Glutamatergic neuron (in vitro differentiated cells): ENCODE measurements around the gene MAPK6. TPM values are rescaled to one million over a fixed set of nuclear protein-coding genes. Genes with fewer than 3 reads are reported as not detected.

Experiments
- DNase-seq: peaks from one replicate; pipeline ENCODE4 v3.0.0; 2022
- H3K27ac Mint-ChIP-seq: one replicate; pipeline ENCODE4 v1.8.0; 2020; ENCODE audit warnings: mild to moderate bottlenecking, mixed read lengths, inconsistent platforms; ENCODE audit not compliant: unreplicated experiment
- H3K27me3 Mint-ChIP-seq: one replicate; pipeline ENCODE4 v1.8.0; 2020; ENCODE audit warnings: mild to moderate bottlenecking, moderate library complexity, mixed read lengths, inconsistent platforms; ENCODE audit not compliant: unreplicated experiment
- H3K36me3 Mint-ChIP-seq: one replicate; pipeline ENCODE4 v1.8.0; 2020; ENCODE audit warnings: mild to moderate bottlenecking, mixed read lengths, inconsistent platforms; ENCODE audit not compliant: unreplicated experiment
- H3K4me1 Mint-ChIP-seq: one replicate; pipeline ENCODE4 v1.8.0; 2020; ENCODE audit warnings: mild to moderate bottlenecking, low read depth, mixed read lengths, inconsistent platforms; ENCODE audit not compliant: unreplicated experiment
- H3K4me3 Mint-ChIP-seq: one replicate; pipeline ENCODE4 v1.8.0; 2020; ENCODE audit warnings: mild to moderate bottlenecking, mixed read lengths, inconsistent platforms; ENCODE audit not compliant: unreplicated experiment
- H3K9me3 Mint-ChIP-seq: one replicate; pipeline ENCODE4 v1.8.0; 2020; ENCODE audit warnings: mild to moderate bottlenecking, moderate library complexity, mixed read lengths, inconsistent platforms; ENCODE audit not compliant: unreplicated experiment
- CTCF ChIP-seq: fragments of 200-600 bp; sonication (generic); IDR thresholded peaks from one replicate; pipeline ENCODE4 v1.5.0; 2021; ENCODE audit not compliant: partially characterized antibody, unreplicated experiment
- total RNA-seq: library from RNA; stranded (reverse); fragmentation: NEBNext Ultra II Directional; extraction: Animal tissue kit (Norgen Biotek cat#: 25700); gene quantifications from one replicate; pipeline ENCODE4 v1.2.1, GENCODE V29; 2021; ENCODE audit not compliant: unreplicated experiment

MAPK6 gene
- total RNA-seq, 1 donor from 2014 or later = 109 TPM

- H3K27me3 Mint-ChIP-seq = peaks cover 5% of the 10 kb centered on the region
- H3K9me3 Mint-ChIP-seq = peaks cover 6% of the 10 kb centered on the region
- no peak for TF ChIP-seq CTCF
- H3K27ac Mint-ChIP-seq = no peak overlapping the region
- H3K4me3 Mint-ChIP-seq = no peak overlapping the region
- peaks cover 6% of the 10 kb centered on the region for H3K4me1 Mint-ChIP-seq
- DNase-seq = no peak
- H3K36me3 Mint-ChIP-seq = no peaks in the 10 kb centered on the region
Observed at GRCh38 chr15:52109559-52110451, 90.8 kb downstream of the MAPK6 start.

GRCh38 chr15:52111517-52112202 lies 92.6 kb downstream of the MAPK6 start:
- no peak for TF ChIP-seq CTCF
- peaks cover 8% of the 10 kb centered on the region for H3K9me3 Mint-ChIP-seq
- no peak for DNase-seq
- H3K27me3 Mint-ChIP-seq = peaks cover 5% of the 10 kb centered on the region
- H3K4me1 Mint-ChIP-seq = peaks cover 20% of the 10 kb centered on the region
- no peaks in the 10 kb centered on the region for H3K36me3 Mint-ChIP-seq
- H3K27ac Mint-ChIP-seq = no peak overlapping the region
- H3K4me3 Mint-ChIP-seq = no peak overlapping the region

- peaks cover 23% of the 10 kb centered on the region for H3K4me1 Mint-ChIP-seq
- H3K9me3 Mint-ChIP-seq = peaks cover 8% of the 10 kb centered on the region
- H3K36me3 Mint-ChIP-seq = no peaks in the 10 kb centered on the region
- TF ChIP-seq CTCF = no peak
- peaks cover 5% of the 10 kb centered on the region for H3K27me3 Mint-ChIP-seq
- DNase-seq = peak; percentile 36
- peak overlapping the region; percentile 76 for H3K4me3 Mint-ChIP-seq
- no peak overlapping the region for H3K27ac Mint-ChIP-seq
Observed at GRCh38 chr15:52112203-52112750, 93.3 kb downstream of the MAPK6 start.

- Mint-ChIP-seq H3K9me3 (peaks cover 8% of the 10 kb centered on the region), H3K4me1 (peaks cover 27% of the 10 kb centered on the region), H3K4me3 (no peak overlapping the region), H3K27ac (no peak overlapping the region), H3K27me3 (peaks cover 5% of the 10 kb centered on the region), H3K36me3 (no peaks in the 10 kb centered on the region)
- DNase-seq = no peak
- no peak for TF ChIP-seq CTCF
Observed at GRCh38 chr15:52113235-52113634, 94.2 kb downstream of the MAPK6 start.

- no peaks in the 10 kb centered on the region for H3K36me3 Mint-ChIP-seq
- no peak for DNase-seq
- H3K4me3 Mint-ChIP-seq = no peak overlapping the region
- peaks cover 27% of the 10 kb centered on the region for H3K4me1 Mint-ChIP-seq
- H3K27ac Mint-ChIP-seq = no peak overlapping the region
- no peak for TF ChIP-seq CTCF
- peaks cover 8% of the 10 kb centered on the region for H3K9me3 Mint-ChIP-seq
- peaks cover 5% of the 10 kb centered on the region for H3K27me3 Mint-ChIP-seq
Observed at GRCh38 chr15:52113708-52114107, 94.7 kb downstream of the MAPK6 start.
